Spleen (tissue), 11 donors: Measurements from ENCODE around the gene FXYD5. TPM values are rescaled to one million over a fixed set of nuclear protein-coding genes. Genes with fewer than 3 reads are reported as not detected.

Experiments
- DNase-seq: peaks from one replicate; pipeline ENCODE4 v3.0.0-alpha.2; 2020
- H3K27ac ChIP-seq, 8 donors: fragments of 200-600 bp; sonication (generic) in 7 of 8; 1 replicate in 4 of 8; 2 replicates in 4 of 8; pipeline versions ENCODE4 v1.5.0 to v1.8.0; 2016 to 2021; ENCODE audit warnings: inconsistent platforms in 4 of 8, mild to moderate bottlenecking in 4 of 8, moderate library complexity in 1 of 8
- H3K27me3 ChIP-seq, 7 donors: fragments of 200-600 bp; sonication (generic) in 6 of 7; replicated peaks in 1 of 7; 1 replicate in 4 of 7; 2 replicates in 3 of 7; pipeline versions ENCODE4 v1.5.0 to v1.8.0; 2016 to 2021; ENCODE audit warnings: inconsistent platforms in 3 of 7, mild to moderate bottlenecking in 1 of 7
- H3K36me3 ChIP-seq, 6 donors: fragments of 200-600 bp; sonication (generic) in 5 of 6; 1 replicate in 4 of 6; 2 replicates in 2 of 6; pipeline versions ENCODE4 v1.5.0 to v1.8.0; 2016 to 2021; ENCODE audit warnings: inconsistent platforms in 2 of 6
- H3K4me1 ChIP-seq, 6 donors: fragments of 200-600 bp; sonication (generic) in 5 of 6; 1 replicate in 3 of 6; 2 replicates in 3 of 6; pipeline versions ENCODE4 v1.5.0 to v1.8.0; 2016 to 2021; ENCODE audit warnings: inconsistent platforms in 3 of 6
- H3K4me3 ChIP-seq, 8 donors: fragments of 200-600 bp; sonication (generic) in 7 of 8; 1 replicate in 4 of 8; 2 replicates in 4 of 8; pipeline versions ENCODE4 v1.5.0 to v1.8.0; 2016 to 2021; ENCODE audit warnings: inconsistent platforms in 4 of 8, mild to moderate bottlenecking in 4 of 8, moderate library complexity in 2 of 8
- H3K9me3 ChIP-seq, 8 donors: fragments of 200-600 bp; sonication (generic) in 7 of 8; 1 replicate in 4 of 8; 2 replicates in 4 of 8; pipeline versions ENCODE4 v1.5.0 to v1.8.0; 2016 to 2021; ENCODE audit warnings: inconsistent platforms in 4 of 8
- POLR2A ChIP-seq, 3 donors: fragments of 450-650 bp; IDR thresholded peaks; one replicate each; pipeline ENCODE4 v1.5.1; 2017; ENCODE audit warnings: antibody characterized with exemption in 3 of 3, mild to moderate bottlenecking in 1 of 3
- POLR2AphosphoS5 ChIP-seq, 3 donors: sonication (generic); formaldehyde crosslinking; IDR thresholded peaks; one replicate each; pipeline ENCODE4 v1.5.1; 2017; ENCODE audit warnings: antibody characterized with exemption in 3 of 3
- WGBS, 5 donors: extraction: QIAGEN DNeasy Blood & Tissue Kit in 3 of 5; methylation state at CpG; one replicate each; pipeline versions ENCODE4 v1.1.5 to v1.1.7; 2013 to 2018; 5-methylcytosine and 5-hydroxymethylcytosine counted together
- intact Hi-C: fragments of 100-400 bp; cut with DNase I; formaldehyde crosslinking; loops from one replicate; pipeline ENCODE4 v1.15.0; 2023; ENCODE audit warnings: low total_unique reads
- polyA plus RNA-seq, 3 donors: library from polyadenylated mRNA; stranded (reverse); fragments of 200-250 nt; gene quantifications; one replicate each; pipeline ENCODE4 v1.2.1, GENCODE V29; 2013
- total RNA-seq, 7 donors: library from RNA; depleted of rRNA in 3 of 7; stranded (reverse); fragments of >200 nt in 3 of 7; fragmentation: NEBNext Ultra II Directional in 4 of 7; extraction: Animal tissue kit (Norgen Biotek cat#: 25700) in 4 of 7; gene quantifications; one replicate each; pipeline versions ENCODE4 v1.1.0 to v1.2.1, GENCODE V29; 2016 to 2021
- TF ChIP-seq, protein P1 (sequence below), 11 experiments: fragments of 200-600 bp in 7 of 11; fragments of 450-650 bp in 4 of 11; sonication (generic) in 4 of 11; IDR thresholded peaks in 8 of 11; conservative IDR thresholded peaks in 3 of 11; 1 replicate in 7 of 11; 2 replicates in 4 of 11; pipeline versions ENCODE4 v1.4.0 to v1.8.0; 2016 to 2021; ENCODE audit warnings: antibody characterized with exemption in 11 of 11, inconsistent platforms in 4 of 11, mild to moderate bottlenecking in 1 of 11
- donor health status: healthy with polysubstance abuse.
- donor health status: DM: no; HTN: no; CAD: no; lungs with moderate emphysema.
- donor health status: DM: no; HTN: no; CAD: no.
- donor health status: Bipolar disorder and iron deficiency.
- donor health status: healthy.
- donor health status: DM: no; HTN: no; CAD: no.
- donor health status: DM: yes; HTN: yes; CAD: no.

FXYD5 gene
- total and polyA plus RNA-seq, 10 donors, result 132 to 235 (median 175) TPM

DNA sequence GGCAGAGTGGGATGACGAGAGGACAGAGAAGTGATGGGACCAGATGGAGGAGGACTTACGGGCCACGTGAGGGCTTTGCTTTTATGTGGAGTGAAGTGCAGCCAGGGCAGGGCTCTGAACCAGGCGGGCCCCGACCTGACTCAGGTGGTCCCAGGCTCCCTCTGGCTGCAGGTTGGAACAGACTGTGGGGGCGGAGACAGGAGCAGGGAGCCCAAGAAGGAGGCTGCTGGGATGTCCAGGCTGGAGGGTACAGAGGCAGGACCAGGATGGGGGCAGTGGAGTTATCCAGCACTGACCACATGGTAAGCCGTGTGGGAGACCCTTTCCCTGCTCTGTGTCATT is 2.1 kb downstream of the FXYD5 start:
- Histone ChIP-seq H3K9me3 (peaks cover 0 to 5% (median 0%) of the 10 kb centered on the region in 8 donors), H3K27ac (peak overlapping the region in 1 of 8 donors; percentile 98), H3K27me3 (peaks cover 0 to 6% (median 0%) of the 10 kb centered on the region in 7 donors), H3K4me3 (peak overlapping the region in 1 of 8 donors; percentile 92), H3K36me3 (peaks cover 8 to 54% (median 45%) of the 10 kb centered on the region in 6 donors), H3K4me1 (peaks cover 5 to 58% (median 36%) of the 10 kb centered on the region in 6 donors)
- TF ChIP-seq, protein P1, sequence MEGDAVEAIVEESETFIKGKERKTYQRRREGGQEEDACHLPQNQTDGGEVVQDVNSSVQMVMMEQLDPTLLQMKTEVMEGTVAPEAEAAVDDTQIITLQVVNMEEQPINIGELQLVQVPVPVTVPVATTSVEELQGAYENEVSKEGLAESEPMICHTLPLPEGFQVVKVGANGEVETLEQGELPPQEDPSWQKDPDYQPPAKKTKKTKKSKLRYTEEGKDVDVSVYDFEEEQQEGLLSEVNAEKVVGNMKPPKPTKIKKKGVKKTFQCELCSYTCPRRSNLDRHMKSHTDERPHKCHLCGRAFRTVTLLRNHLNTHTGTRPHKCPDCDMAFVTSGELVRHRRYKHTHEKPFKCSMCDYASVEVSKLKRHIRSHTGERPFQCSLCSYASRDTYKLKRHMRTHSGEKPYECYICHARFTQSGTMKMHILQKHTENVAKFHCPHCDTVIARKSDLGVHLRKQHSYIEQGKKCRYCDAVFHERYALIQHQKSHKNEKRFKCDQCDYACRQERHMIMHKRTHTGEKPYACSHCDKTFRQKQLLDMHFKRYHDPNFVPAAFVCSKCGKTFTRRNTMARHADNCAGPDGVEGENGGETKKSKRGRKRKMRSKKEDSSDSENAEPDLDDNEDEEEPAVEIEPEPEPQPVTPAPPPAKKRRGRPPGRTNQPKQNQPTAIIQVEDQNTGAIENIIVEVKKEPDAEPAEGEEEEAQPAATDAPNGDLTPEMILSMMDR (IDR thresholded peaks at IDR 0.05 in 8 of 11, conservative IDR thresholded peaks at IDR 0.05 in 3 of 11), result no peak
- TF ChIP-seq POLR2AphosphoS5 (IDR thresholded peaks at IDR 0.05) (no peak), POLR2A (IDR thresholded peaks at IDR 0.05) (no peak)
- intact Hi-C loops, result loop anchor here (10.0 kb wide), 1 partner anchor 48 kb away; no protein-coding TSS in a partner anchor
- WGBS, 5 donors, result 93 to 97% (median 94%) methylated on average over 7 of the region's 7 CpGs
- DNase-seq, result no peak

DNA sequence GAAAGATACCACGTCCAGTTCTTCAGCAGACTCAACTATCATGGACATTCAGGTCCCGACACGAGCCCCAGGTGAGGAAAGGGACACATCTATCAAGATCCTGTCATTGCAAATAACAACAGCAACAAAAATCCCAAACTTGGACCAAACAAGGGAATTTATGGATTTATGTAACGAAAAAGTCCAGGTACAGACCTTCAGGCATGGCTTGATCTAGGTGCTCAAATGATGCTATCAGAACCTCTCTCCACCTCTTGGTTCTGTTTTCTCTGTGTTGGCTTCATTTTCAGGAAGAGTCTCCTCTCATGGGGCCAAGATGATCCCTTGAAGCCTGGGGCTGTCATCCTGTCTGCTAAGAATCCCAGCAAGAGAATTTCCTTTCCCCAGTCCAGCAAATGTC is 2.9 kb downstream of the FXYD5 start:
- peaks cover 0 to 12% (median 6%) of the 10 kb centered on the region in 8 donors for H3K9me3 ChIP-seq
- peaks cover 12 to 62% (median 53%) of the 10 kb centered on the region in 6 donors for H3K36me3 ChIP-seq
- H3K27ac ChIP-seq, result peak overlapping the region in 1 of 8 donors; percentile 17
- peaks cover 0 to 6% (median 0%) of the 10 kb centered on the region in 7 donors for H3K27me3 ChIP-seq
- no peak overlapping the region for H3K4me3 ChIP-seq
- intact Hi-C loops, result loop anchor here (10.0 kb wide), 1 partner anchor 47 kb away; no protein-coding TSS in a partner anchor
- DNase-seq, result no peak
- peaks cover 5 to 50% (median 34%) of the 10 kb centered on the region in 6 donors for H3K4me1 ChIP-seq
- TF ChIP-seq, protein P1 (IDR thresholded peaks at IDR 0.05 in 8 of 11, conservative IDR thresholded peaks at IDR 0.05 in 3 of 11), result no peak
- TF ChIP-seq POLR2A (IDR thresholded peaks at IDR 0.05) (no peak), POLR2AphosphoS5 (IDR thresholded peaks at IDR 0.05) (no peak)
- 91 to 99% (median 98%) methylated on average over 4 of the region's 4 CpGs for WGBS, 5 donors

DNA sequence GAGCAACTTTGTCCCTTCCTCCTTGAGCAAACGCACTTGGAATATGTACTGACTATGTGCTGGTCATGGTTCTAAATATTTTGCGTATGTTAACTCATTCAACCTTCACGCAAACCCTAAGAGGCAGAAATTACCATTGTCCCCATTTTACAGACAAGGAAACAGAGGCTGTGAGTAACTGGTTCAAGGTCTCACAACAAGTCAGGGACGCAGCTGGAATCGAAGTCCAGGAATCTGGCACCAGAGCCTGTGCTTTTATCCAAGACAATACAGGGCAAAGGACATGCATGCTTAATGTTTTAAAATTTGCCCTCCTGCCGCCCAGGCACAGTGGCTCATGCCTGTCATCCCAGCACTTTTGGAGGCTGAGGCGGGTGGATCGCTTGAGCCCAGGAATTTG is 5.1 kb downstream of the FXYD5 start:
- H3K27me3 ChIP-seq, result no peaks in the 10 kb centered on the region
- 83 to 93% (median 87%) methylated on average over 8 of the region's 8 CpGs for WGBS, 5 donors
- intact Hi-C loops, result loop anchor here (10.0 kb wide), 1 partner anchor 45 kb away; no protein-coding TSS in a partner anchor
- no peak for DNase-seq
- TF ChIP-seq POLR2A (IDR thresholded peaks at IDR 0.05), result no peak
- TF ChIP-seq POLR2AphosphoS5 (IDR thresholded peaks at IDR 0.05), result peak in 1 of 3 donors; percentile 3
- no peak overlapping the region for H3K27ac ChIP-seq
- H3K36me3 ChIP-seq, result peaks cover 19 to 84% (median 74%) of the 10 kb centered on the region in 6 donors
- no peak overlapping the region for H3K4me3 ChIP-seq
- peaks cover 5 to 31% (median 19%) of the 10 kb centered on the region in 6 donors for H3K4me1 ChIP-seq
- peaks cover 0 to 23% (median 11%) of the 10 kb centered on the region in 8 donors for H3K9me3 ChIP-seq

DNA sequence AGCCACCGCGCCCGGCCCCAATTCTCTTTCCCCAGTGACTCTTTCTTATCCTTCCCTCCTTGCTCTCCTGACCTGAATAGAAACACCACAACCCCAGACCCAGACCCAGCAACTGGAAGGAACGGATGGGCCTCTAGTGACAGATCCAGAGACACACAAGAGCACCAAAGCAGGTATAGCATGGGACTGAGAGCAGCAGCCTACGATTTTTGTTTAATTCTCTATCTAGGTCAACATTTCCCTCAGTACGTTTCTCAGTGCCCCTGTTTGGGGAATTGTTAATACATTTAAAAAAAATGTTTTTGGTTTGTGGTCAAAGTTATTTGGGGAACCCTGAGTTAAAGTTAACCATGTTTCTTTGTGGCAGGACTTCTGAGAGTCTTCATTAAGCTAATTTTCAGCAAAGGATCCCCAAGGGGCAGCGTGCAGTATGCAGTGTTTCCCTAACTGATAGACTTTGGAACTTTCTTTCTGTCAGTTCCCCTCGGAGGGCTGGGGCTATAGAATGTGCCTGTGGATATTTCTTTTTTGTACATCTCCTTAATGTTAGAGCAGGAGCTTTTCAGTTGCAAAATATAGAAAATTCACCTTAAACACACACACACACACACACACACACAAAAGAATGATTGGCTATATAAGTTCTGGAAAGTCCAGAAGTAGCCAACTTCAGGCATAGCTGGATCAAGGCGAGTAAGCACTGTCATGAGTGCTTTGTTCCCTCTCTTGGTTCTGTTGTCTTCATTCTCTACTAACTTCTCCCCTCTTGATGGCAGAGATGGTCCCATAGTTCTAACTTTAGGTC is 6.3 kb downstream of the FXYD5 start:
- intact Hi-C loops, result no loop called here
- WGBS, 5 donors, result 83 to 93% (median 89%) methylated on average over 9 of the region's 9 CpGs
- peaks cover 19 to 96% (median 85%) of the 10 kb centered on the region in 6 donors for H3K36me3 ChIP-seq

More for the DNA sequence above, 6.3 kb downstream of the FXYD5 start:
- H3K27ac ChIP-seq, result no peak overlapping the region
- DNase-seq, result no peak
- TF ChIP-seq POLR2AphosphoS5 (IDR thresholded peaks at IDR 0.05), result no peak
- TF ChIP-seq POLR2A (IDR thresholded peaks at IDR 0.05), result no peak
- TF ChIP-seq, protein P1 (IDR thresholded peaks at IDR 0.05 in 8 of 11, conservative IDR thresholded peaks at IDR 0.05 in 3 of 11), result no peak
- H3K27me3 ChIP-seq, result no peaks in the 10 kb centered on the region
- peaks cover 0 to 22% (median 11%) of the 10 kb centered on the region in 6 donors for H3K4me1 ChIP-seq
- H3K4me3 ChIP-seq, result no peak overlapping the region
- peaks cover 0 to 29% (median 15%) of the 10 kb centered on the region in 8 donors for H3K9me3 ChIP-seq
